ENCODE data around the gene MAP3K6. TPM values are rescaled to one million over a fixed set of nuclear protein-coding genes. Genes with fewer than 3 reads are reported as not detected.

The MAP3K6 gene
- total RNA-seq, 4 donors from 2014 or later = 13.5 to 35.5 (median 24.4) TPM

DNA sequence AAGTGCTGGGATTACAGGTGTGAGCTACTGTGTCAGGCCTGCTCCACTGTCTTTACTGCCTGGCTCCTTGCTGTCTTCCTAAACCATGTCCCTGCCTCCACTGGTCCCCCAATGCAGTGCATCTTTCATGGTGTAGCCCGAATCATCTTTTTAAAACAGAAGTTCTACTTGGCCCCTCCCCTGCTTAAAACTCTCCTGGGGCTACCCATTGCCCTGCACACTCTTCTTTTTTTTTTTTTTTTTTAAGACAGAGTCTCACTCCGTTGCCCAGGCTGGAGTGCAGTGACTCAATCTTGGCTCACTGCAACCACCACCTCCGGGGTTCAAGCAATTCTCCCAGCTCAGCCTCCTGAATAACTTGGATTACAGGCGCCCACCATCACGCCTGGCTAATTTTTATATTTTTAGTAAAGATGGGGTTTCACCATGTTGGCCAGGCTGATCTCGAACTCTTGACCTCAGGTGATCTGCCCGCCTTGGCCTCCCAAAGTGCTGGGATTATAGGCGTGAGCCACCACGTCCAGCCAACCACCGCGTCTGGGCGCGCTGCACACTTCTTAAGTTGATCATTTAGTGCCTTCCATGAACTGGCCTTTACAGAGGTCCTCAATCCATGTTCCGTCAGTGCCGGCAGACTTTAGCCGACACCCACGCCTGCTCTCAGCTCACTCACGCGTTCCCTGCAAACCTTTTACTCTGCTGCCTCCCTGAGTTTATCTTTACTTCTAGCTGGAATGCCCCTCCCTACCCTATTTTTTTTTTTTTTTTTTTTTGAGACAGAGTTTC is 5.5 kb upstream of the MAP3K6 start:
- Histone ChIP-seq H3K27me3 (no peaks in the 10 kb centered on the region), H3K36me3 (no peaks in the 10 kb centered on the region), H3K9me3 (no peaks in the 10 kb centered on the region), H3K27ac (no peak overlapping the region), H3K4me1 (peaks cover 4 to 14% (median 5%) of the 10 kb centered on the region in 4 donors), H3K4me3 (no peak overlapping the region)
- intact Hi-C loops (cut with DNase I; ENCODE audit: low total_unique reads) = no loop called here
- TF ChIP-seq POLR2A (IDR thresholded peaks at IDR 0.05) (no peak), CTCF (IDR thresholded peaks at IDR 0.05) (no peak), POLR2AphosphoS5 (IDR thresholded peaks at IDR 0.05) (no peak), EP300 (IDR thresholded peaks at IDR 0.05; ENCODE audit: low read depth) (no peak)
- in situ Hi-C loops (cut with MboI; ENCODE audit: low pct_ligation_motif_present in 1 of 4, low pct_unique_long_range_greater_than_20kb in 1 of 4, low sequenced_read_pairs in 3 of 4) = no loop called here
- WGBS, 2 donors (ENCODE audit: low coverage in 1 of 2) = 87 to 90% methylated on average over 10 to 19 of the region's 19 CpGs
- DNase-seq = no peak

DNA sequence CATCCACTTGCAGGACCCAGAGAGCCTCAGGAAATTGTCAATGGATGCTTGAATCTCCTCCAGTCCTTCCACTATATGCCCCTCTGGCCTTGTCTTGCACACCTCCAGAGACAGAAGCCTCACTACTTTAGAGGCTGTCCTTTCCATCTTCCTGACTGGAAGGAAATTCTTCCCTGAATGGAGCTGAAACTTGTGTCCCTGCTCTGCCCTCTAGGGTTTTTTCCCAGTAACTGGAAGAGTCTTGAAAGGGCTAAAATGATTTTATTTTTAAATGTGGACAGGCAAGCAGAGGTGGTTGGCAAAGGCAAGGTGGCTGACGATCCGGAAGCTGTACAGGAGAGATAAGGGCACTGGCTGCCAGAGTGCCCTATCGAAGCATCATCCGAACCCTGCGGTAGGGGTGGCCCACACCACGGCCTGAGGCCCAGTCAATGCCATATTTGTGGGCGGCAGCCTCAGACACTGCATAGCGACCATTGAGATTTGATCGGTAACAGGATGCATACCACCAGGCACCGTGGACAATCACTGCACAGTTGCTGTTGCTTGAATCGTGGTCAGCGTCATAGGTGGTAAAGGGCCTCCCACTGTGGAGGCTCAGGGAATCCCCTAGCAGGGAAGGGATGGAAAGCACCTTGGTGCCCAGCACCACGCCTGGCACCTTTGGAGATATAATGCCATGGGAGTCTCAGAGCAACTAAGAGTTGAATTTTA is 2.3 kb upstream of the MAP3K6 start:
- H3K9me3 ChIP-seq = no peaks in the 10 kb centered on the region
- H3K4me3 ChIP-seq = no peak overlapping the region
- no peaks in the 10 kb centered on the region for H3K36me3 ChIP-seq
- in situ Hi-C loops (cut with MboI; ENCODE audit: low pct_ligation_motif_present in 1 of 4, low pct_unique_long_range_greater_than_20kb in 1 of 4, low sequenced_read_pairs in 3 of 4) (no loop called here), intact Hi-C loops (cut with DNase I; ENCODE audit: low total_unique reads) (no loop called here)
- no peak for DNase-seq
- no peak overlapping the region for H3K27ac ChIP-seq
- H3K4me1 ChIP-seq = peaks cover 15 to 34% (median 18%) of the 10 kb centered on the region in 4 donors
- no peaks in the 10 kb centered on the region for H3K27me3 ChIP-seq
- WGBS, 2 donors (ENCODE audit: low coverage in 1 of 2) = 71% methylated on average over 10 of the region's 13 CpGs; no CpG with 5 or more reads in 1 of the 2 donors
- TF ChIP-seq CTCF (IDR thresholded peaks at IDR 0.05) (peak in 1 of 5 experiments; percentile 6), POLR2AphosphoS5 (IDR thresholded peaks at IDR 0.05) (no peak)

DNA sequence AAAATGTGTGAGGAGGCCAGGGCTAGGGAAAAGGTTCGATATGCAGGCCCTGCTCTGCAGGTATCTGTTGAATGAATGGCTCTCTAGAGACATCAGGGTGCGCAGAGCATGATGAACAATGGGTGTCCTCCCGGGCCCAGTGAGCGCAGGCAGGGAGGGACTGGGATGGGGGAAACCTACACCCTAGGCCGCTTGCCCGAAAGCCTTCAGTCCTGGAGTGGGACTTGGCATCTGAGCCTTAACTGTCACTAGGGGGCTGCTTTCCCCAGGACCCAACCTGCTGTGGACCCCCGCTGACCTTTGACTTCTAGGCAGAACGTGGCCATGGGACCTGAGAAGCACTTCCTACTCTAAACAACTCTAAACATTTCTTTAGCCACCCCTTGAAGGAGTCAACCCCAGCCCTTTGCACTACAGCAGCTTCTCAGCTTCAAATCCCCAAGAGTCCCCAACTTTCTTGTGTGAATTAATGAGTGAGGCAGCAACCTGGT is 444 bp upstream of the MAP3K6 start:
- H3K27me3 ChIP-seq = no peaks in the 10 kb centered on the region
- peak overlapping the region; percentile 64 to 84 (median 75) for H3K4me3 ChIP-seq
- TF ChIP-seq POLR2AphosphoS5 (IDR thresholded peaks at IDR 0.05) (no peak), EP300 (IDR thresholded peaks at IDR 0.05; ENCODE audit: low read depth) (no peak), CTCF (IDR thresholded peaks at IDR 0.05) (no peak), POLR2A (IDR thresholded peaks at IDR 0.05) (no peak)
- WGBS, 2 donors (ENCODE audit: low coverage in 1 of 2) = 53% methylated on average over 8 of the region's 8 CpGs; no CpG with 5 or more reads in 1 of the 2 donors
- peaks cover 15 to 34% (median 18%) of the 10 kb centered on the region in 4 donors for H3K4me1 ChIP-seq
- intact Hi-C loops (cut with DNase I; ENCODE audit: low total_unique reads) = no loop called here
- in situ Hi-C loops (cut with MboI; ENCODE audit: low pct_ligation_motif_present in 1 of 4, low pct_unique_long_range_greater_than_20kb in 1 of 4, low sequenced_read_pairs in 3 of 4) = no loop called here
- no peak for DNase-seq
- no peaks in the 10 kb centered on the region for H3K9me3 ChIP-seq
- H3K27ac ChIP-seq = peak overlapping the region; percentile 94 to 99 (median 98)
- H3K36me3 ChIP-seq = no peaks in the 10 kb centered on the region

DNA sequence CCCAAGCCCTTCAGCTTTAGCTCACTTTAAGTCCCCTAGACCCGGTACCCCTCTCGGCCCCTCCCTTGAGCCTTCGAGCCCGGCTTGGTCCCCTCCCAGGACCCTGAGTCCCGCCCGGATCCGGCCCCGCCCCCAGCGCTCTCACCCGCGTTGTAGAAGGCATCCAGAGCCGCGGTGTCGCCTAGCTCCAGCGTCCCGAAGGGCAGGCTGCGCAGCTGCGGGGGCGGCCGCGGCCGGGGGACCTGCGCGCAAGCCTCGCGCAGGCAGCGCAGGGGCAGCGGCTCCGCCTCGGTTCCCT is 699 bp downstream of the MAP3K6 start:
- Histone ChIP-seq H3K4me3 (peak overlapping the region; percentile 50 to 84 (median 68)), H3K27ac (peak overlapping the region; percentile 94 to 99 (median 98)), H3K9me3 (no peaks in the 10 kb centered on the region), H3K27me3 (no peaks in the 10 kb centered on the region), H3K4me1 (peaks cover 15 to 34% (median 18%) of the 10 kb centered on the region in 4 donors), H3K36me3 (no peaks in the 10 kb centered on the region)
- WGBS, 2 donors (ENCODE audit: low coverage in 1 of 2) = 0% methylated on average over 16 of the region's 30 CpGs; no CpG with 5 or more reads in 1 of the 2 donors
- in situ Hi-C loops (cut with MboI; ENCODE audit: low pct_ligation_motif_present in 1 of 4, low pct_unique_long_range_greater_than_20kb in 1 of 4, low sequenced_read_pairs in 3 of 4) (no loop called here), intact Hi-C loops (cut with DNase I; ENCODE audit: low total_unique reads) (no loop called here)
- DNase-seq = peak; percentile 86
- TF ChIP-seq EP300 (IDR thresholded peaks at IDR 0.05; ENCODE audit: low read depth) (no peak), POLR2AphosphoS5 (IDR thresholded peaks at IDR 0.05) (peak in 1 of 3 donors; percentile 31)

Measured in transverse colon (tissue), 4 donors.